Measurements from ENCODE around the gene MMEL1.

DNA sequence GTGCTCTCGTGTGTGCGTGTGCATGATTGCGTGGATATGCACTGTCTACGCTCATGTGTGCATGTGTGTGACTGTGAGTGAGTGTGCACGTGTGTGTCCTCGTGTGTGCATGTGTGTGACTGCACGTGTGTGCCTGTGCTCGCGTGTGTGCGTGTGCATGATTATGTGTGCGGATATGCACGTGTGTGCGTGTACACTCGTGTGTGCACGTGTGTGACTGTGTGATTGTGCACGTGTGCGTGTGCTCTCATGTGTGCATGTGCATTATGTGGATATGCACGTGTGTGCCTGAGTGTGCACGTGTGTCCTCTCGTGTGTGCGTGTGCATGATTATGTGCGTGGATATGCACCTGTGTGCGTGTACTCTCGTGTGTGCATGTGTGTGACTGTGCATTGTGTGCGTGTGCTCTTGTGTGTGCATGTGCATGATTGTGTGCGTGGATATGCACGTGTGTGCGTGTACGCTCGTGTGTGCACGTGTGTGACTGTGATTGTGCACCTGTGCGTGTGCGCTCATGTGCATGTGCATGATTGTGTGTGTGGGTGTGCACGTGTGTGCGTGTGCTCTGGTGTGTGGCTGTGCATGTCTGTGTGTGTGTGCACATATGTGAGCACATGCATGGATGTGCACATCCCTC lies 2.2 kb downstream of the MMEL1 start:
- no peak for TF ChIP-seq TEAD2 (CRISPR knock-in tag; IDR thresholded peaks at IDR 0.05)
- no peak for TF ChIP-seq ZNF773 (CRISPR knock-in tag; IDR thresholded peaks at IDR 0.05; ENCODE audit: borderline replicate concordance)
- TF ChIP-seq DPF2 (CRISPR knock-in tag; IDR thresholded peaks at IDR 0.05; ENCODE audit: borderline replicate concordance, low read depth) = no peak
- TF ChIP-seq ZNF282 (IDR thresholded peaks at IDR 0.05; ENCODE audit: partially characterized antibody) = no peak

Measured in HepG2 (cell line).